Measurements from ENCODE around the gene MEIS2. TPM values are rescaled to one million over a fixed set of nuclear protein-coding genes. Genes with fewer than 3 reads are reported as not detected.

MEIS2 gene
- total and polyA plus RNA-seq, 5 experiments from 2014 or later, result not detected

DNA sequence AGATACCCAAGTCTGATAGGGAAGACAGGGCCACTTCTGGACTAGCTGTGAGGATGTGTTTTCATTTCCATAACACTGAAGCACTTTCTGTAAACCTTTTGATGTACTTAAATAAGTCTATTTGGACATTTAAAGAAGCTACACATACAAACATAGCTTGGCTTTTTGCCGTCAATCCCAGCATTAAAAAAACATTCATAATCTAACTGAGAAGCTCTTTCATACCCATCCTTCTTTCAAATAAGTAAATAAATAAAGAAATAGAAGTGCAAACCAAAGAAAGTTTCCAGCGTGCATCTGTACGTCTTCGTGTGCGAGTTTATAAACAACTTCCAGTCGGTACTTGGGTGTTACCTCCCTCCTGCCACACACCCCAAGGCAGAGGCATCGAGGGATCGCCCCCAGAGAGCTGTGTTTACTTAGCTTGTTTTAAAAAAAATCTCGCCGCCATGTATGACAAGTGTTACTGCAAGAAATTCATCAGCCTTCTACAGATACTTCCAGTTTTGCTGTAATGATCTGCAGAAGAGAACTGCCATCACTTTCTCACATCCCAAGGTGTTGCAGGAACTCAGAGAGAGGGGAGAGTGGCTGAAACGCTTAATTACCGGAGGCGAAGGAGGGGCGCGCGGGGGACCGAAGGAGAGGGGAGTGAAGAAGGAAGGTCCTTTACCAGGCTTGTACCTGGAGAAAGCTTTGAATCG is 9.0 kb upstream of the MEIS2 start:
- POLR2A ChIA-PET, result no interaction called here
- no peak for ATAC-seq
- H3K27me3 Mint-ChIP-seq, result peaks cover 65 to 100% (median 91%) of the 10 kb centered on the region in 5 donors
- peaks cover 0 to 68% (median 29%) of the 10 kb centered on the region in 9 donors for H3K9me3 Mint-ChIP-seq
- no peak for DNase-seq
- no peak overlapping the region for H3K27ac Mint-ChIP-seq
- H3K36me3 Mint-ChIP-seq, result peaks cover 11 to 49% (median 21%) of the 10 kb centered on the region in 3 donors
- peaks cover 16 to 32% (median 21%) of the 10 kb centered on the region in 4 donors for H3K4me1 Mint-ChIP-seq
- peak overlapping the region in 5 of 10 donors; percentile 5 to 46 (median 32) for H3K4me3 Mint-ChIP-seq

DNA sequence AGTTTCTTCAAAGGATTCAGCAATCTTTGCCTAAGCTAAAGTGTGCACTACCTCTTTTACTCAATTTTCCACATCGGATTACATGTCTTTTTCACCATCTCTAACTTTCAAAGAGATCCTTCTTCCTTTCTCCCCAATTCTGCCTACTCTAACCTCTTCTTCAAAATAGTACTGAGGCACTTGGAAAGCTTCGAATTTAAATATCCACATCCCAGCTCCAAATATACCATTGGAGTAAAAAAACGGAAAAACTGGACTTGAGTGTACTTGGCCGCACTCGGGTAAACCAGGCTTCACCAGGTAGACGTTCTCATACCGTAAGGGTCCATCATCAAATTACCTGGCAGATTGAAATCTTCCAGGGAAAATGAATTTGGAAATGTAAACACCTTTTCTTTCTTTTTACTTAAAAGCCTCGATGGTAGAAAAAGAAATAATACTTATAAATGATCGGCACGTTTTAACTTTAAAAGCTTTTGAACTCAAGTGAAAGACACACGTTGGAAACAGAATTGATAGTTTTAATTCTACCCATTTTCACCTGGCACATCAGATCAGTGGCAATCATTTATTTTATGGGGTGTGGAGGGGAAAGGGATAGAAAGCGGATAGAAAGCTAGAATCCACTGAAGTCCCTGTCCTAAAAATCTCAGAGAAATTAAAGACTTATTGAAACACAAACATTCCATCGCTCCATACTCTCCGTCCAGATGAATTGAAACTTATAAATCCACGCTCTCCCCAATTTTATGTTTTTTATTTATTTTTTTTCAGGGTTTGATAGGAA is 8.2 kb upstream of the MEIS2 start:
- H3K4me1 Mint-ChIP-seq, result peaks cover 16 to 32% (median 21%) of the 10 kb centered on the region in 4 donors
- no peak overlapping the region for H3K4me3 Mint-ChIP-seq
- peaks cover 71 to 100% (median 92%) of the 10 kb centered on the region in 5 donors for H3K27me3 Mint-ChIP-seq
- POLR2A ChIA-PET, result no interaction called here
- H3K36me3 Mint-ChIP-seq, result peaks cover 16 to 55% (median 26%) of the 10 kb centered on the region in 3 donors
- ATAC-seq, result no peak
- H3K27ac Mint-ChIP-seq, result no peak overlapping the region
- DNase-seq, result no peak
- H3K9me3 Mint-ChIP-seq, result peaks cover 0 to 76% (median 29%) of the 10 kb centered on the region in 9 donors

- DNase-seq, result no peak
- no peak for ATAC-seq
- H3K9me3 Mint-ChIP-seq, result peaks cover 0 to 82% (median 29%) of the 10 kb centered on the region in 9 donors
- H3K4me3 Mint-ChIP-seq, result no peak overlapping the region
- H3K27ac Mint-ChIP-seq, result no peak overlapping the region
- H3K36me3 Mint-ChIP-seq, result peaks cover 16 to 55% (median 26%) of the 10 kb centered on the region in 3 donors
- peaks cover 17 to 32% (median 22%) of the 10 kb centered on the region in 4 donors for H3K4me1 Mint-ChIP-seq
- POLR2A ChIA-PET, result no interaction called here
- peaks cover 67 to 100% (median 91%) of the 10 kb centered on the region in 5 donors for H3K27me3 Mint-ChIP-seq
Observed at GRCh38 chr15:37107744-37108380, 7.5 kb upstream of the MEIS2 start.

DNA sequence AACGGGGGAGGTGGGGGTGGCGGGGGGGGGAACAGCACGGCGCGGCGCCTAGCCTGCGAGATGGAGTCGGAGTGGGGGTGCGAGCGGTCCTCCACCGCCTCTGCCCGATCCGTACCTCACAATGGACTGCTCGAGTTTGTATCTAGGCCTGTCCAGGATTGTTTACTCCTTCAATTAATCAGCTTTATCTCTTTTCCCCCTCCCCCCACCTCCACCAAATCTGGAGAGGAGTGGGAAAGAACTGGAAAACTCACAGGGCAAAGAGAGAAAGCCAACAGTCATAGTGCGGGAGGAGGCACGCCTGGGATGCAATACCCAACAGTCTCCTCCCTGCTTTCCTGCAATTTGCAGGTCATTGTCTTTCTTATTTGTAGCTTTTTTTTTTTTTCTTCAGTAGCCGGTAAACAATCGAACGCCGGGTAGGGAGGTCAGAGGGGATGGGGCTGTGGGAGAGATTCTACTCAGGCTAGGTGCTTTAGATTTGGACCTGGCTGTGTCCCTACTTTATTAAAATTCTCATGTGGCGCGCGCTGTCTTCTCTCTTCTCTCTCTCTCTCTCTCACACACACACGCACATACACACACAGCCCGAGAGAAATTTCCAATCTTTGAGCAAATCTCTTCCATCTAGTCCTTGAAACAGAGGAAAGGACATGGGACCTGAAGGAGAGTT is 6.9 kb upstream of the MEIS2 start:
- Mint-ChIP-seq H3K27me3 (peaks cover 68 to 100% (median 91%) of the 10 kb centered on the region in 5 donors), H3K4me1 (peaks cover 20 to 35% (median 24%) of the 10 kb centered on the region in 4 donors), H3K36me3 (peaks cover 16 to 60% (median 30%) of the 10 kb centered on the region in 3 donors), H3K27ac (no peak overlapping the region), H3K4me3 (peak overlapping the region in 1 of 10 donors; percentile 17), H3K9me3 (peaks cover 0 to 82% (median 33%) of the 10 kb centered on the region in 9 donors)
- ATAC-seq (no peak), DNase-seq (no peak)
- POLR2A ChIA-PET, result no interaction called here

DNA sequence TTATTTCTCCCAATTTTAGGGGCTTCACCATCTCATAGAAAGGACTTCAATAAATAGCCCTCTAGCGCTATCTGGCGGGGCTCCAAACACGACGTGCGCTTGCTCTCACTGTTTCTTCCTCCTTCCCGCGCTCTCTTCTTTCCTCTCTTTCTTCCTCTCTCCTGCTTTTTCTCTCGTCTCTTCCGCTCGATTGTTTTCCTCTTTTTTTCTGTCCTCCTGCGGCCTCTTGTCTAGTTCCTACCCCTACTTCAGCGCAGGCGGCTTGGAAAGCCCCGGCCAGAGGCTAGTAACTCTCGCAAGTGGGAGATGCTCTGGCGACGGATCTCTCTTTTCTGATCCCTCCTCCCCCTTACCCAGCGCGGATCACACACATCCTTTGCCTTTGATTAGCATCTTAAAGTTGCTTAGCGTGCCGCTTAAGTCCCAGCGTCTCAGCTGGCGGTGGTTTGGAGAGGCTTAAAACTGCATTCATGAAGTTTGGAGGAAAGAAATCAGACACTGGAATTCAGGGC is 6.2 kb upstream of the MEIS2 start:
- H3K27ac Mint-ChIP-seq, result no peak overlapping the region
- peaks cover 12 to 56% (median 28%) of the 10 kb centered on the region in 3 donors for H3K36me3 Mint-ChIP-seq
- peaks cover 0 to 78% (median 34%) of the 10 kb centered on the region in 9 donors for H3K9me3 Mint-ChIP-seq
- no peak for ATAC-seq
- POLR2A ChIA-PET, result no interaction called here
- peak overlapping the region in 1 of 10 donors; percentile 26 for H3K4me3 Mint-ChIP-seq
- peaks cover 64 to 100% (median 87%) of the 10 kb centered on the region in 5 donors for H3K27me3 Mint-ChIP-seq
- DNase-seq, result no peak
- H3K4me1 Mint-ChIP-seq, result peaks cover 18 to 35% (median 25%) of the 10 kb centered on the region in 4 donors

GRCh38 chr15:37105889-37106288 is 5.5 kb upstream of the MEIS2 start:
- Mint-ChIP-seq H3K4me1 (peaks cover 18 to 34% (median 25%) of the 10 kb centered on the region in 4 donors), H3K27me3 (peaks cover 62 to 100% (median 84%) of the 10 kb centered on the region in 5 donors), H3K4me3 (no peak overlapping the region), H3K9me3 (peaks cover 0 to 71% (median 35%) of the 10 kb centered on the region in 9 donors), H3K27ac (no peak overlapping the region), H3K36me3 (peaks cover 12 to 54% (median 27%) of the 10 kb centered on the region in 3 donors)
- DNase-seq (no peak), ATAC-seq (no peak)
- POLR2A ChIA-PET, result no interaction called here

DNA sequence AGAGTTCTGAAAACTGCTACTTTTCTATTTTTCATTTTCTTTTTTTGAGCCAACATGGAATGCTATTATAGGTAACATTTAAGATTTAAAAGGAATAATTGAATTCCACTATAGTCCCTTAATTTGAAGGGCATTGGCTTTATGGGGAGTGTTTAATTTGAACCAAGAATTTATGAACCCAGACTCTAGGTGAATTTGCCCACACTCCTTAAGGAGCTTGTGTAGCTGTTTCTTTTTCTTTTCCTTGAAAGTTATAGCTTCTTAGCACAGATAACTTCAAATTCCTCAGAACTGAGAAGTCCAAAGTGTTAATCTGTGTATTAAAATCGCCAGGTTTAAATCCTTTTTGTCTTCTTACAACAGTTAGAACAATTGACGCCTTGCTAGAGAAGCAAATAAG is 4.7 kb upstream of the MEIS2 start:
- POLR2A ChIA-PET, result no interaction called here
- Mint-ChIP-seq H3K27ac (no peak overlapping the region), H3K4me3 (no peak overlapping the region), H3K36me3 (peaks cover 15 to 58% (median 30%) of the 10 kb centered on the region in 3 donors), H3K27me3 (peaks cover 64 to 100% (median 82%) of the 10 kb centered on the region in 5 donors), H3K9me3 (peaks cover 0 to 64% (median 35%) of the 10 kb centered on the region in 9 donors), H3K4me1 (peaks cover 20 to 34% (median 23%) of the 10 kb centered on the region in 4 donors)
- DNase-seq (no peak), ATAC-seq (no peak)

DNA sequence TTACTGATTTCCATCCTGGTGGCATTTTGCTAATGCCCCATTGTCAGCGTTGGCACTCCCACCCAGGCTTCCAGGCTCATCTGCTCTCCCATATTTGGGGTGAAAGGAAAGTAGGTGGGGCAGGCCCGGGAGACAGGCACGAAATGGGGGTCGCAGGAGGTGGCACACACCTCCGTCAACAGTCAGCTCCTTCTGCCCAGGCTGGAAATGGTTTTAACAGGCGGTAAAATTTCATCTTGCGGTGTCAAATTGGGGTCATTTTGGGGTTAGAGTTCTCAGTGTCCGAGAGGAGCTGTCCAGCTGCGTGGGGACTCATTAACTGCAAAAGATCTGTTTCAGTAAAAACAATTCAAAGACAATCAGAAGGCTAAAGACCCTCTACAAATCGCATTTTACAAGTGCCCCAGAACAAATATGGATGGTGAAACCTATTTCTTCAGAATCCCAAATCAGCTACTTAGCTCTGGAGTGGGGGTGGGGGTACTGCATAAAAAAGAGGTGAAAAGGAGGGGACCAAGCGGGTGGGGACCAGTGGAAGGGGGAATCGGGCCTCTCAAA is 4.2 kb upstream of the MEIS2 start:
- Mint-ChIP-seq H3K4me3 (no peak overlapping the region), H3K4me1 (peaks cover 20 to 32% (median 26%) of the 10 kb centered on the region in 4 donors), H3K36me3 (peaks cover 16 to 59% (median 30%) of the 10 kb centered on the region in 3 donors), H3K27me3 (peaks cover 61 to 99% (median 79%) of the 10 kb centered on the region in 5 donors), H3K27ac (no peak overlapping the region), H3K9me3 (peaks cover 0 to 62% (median 35%) of the 10 kb centered on the region in 9 donors)
- DNase-seq, result no peak
- no peak for ATAC-seq
- POLR2A ChIA-PET, result no interaction called here

DNA sequence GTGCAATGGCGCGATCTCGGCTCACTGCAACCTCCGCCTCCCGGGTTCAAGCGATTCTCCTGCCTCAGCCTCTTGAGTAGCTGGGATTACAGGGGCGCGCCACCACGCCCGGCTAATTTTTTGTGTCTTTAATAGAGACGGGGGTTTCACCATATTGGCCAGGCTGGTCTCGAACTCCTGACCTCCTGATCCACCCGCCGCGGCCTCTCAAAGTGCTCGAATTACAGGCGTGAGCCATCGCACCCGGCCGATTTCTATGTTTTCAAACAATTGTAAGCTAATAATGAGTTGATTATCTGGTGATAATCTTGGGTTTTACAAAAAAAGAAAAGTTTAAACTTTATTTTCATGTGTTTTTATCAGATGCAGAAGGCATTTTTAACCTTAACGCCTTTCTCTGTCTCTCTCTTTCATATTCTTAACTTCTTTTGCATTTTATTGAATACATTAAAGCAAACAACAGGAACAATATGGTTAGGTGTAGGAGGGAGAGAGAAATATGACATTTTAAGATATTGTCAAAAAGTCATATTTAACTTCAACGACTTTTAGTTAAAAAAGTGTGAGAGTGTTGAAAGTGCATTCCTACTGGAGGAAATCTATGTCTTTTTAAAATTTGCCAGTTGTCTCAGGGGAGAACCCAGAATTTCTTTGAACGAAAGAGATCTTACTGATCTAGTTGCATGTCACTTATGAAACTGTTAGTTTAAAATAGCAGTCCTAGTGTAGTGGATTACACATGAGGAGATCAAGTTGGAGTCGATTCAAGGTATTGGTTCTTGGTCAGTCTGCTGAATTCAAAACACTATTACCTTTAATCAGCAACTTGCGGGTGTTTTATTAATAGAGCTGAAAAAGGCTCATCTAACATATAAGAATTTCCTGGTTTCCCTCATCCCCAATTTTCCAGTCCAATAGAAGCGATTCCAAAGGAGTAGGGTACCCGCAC is 3.4 kb upstream of the MEIS2 start:
- Mint-ChIP-seq H3K27me3 (peaks cover 59 to 98% (median 76%) of the 10 kb centered on the region in 5 donors), H3K4me3 (peak overlapping the region in 1 of 10 donors; percentile 82), H3K27ac (no peak overlapping the region), H3K9me3 (peaks cover 0 to 58% (median 34%) of the 10 kb centered on the region in 9 donors), H3K36me3 (peaks cover 16 to 51% (median 30%) of the 10 kb centered on the region in 3 donors), H3K4me1 (peaks cover 21 to 36% (median 31%) of the 10 kb centered on the region in 4 donors)
- POLR2A ChIA-PET, result no interaction called here
- no peak for DNase-seq
- ATAC-seq, result no peak

GRCh38 chr15:37103163-37103435 is 2.8 kb upstream of the MEIS2 start:
- peak overlapping the region in 5 of 10 donors; percentile 30 to 82 (median 49) for H3K4me3 Mint-ChIP-seq
- POLR2A ChIA-PET, result no interaction called here
- no peak overlapping the region for H3K27ac Mint-ChIP-seq
- peaks cover 61 to 98% (median 75%) of the 10 kb centered on the region in 5 donors for H3K27me3 Mint-ChIP-seq
- H3K9me3 Mint-ChIP-seq, result peaks cover 0 to 51% (median 28%) of the 10 kb centered on the region in 9 donors
- no peak for ATAC-seq
- DNase-seq, result no peak
- H3K36me3 Mint-ChIP-seq, result peaks cover 14 to 46% (median 30%) of the 10 kb centered on the region in 3 donors
- peaks cover 27 to 42% (median 37%) of the 10 kb centered on the region in 4 donors for H3K4me1 Mint-ChIP-seq
